Left lung (tissue), 10 donors: ENCODE measurements around the gene EIF4H. TPM values are rescaled to one million over a fixed set of nuclear protein-coding genes. Genes with fewer than 3 reads are reported as not detected.
"Not testable (repeated sequence)": the region's sequence is repeated elsewhere in the genome, so short reads cannot be mapped to it uniquely, and the experiment has no call there.

ENCODE experiments used
- ATAC-seq: fragments of 200-7000 bp; cut with Tn5 transposase; one replicate; pipeline ENCODE4 v1.9.1; 2020; ENCODE audit warnings: moderate library complexity
- DNase-seq, 4 donors: peaks; one replicate each; pipeline ENCODE4 v3.0.0-alpha.2; 2013 to 2020
- H3K27ac ChIP-seq, 2 donors: fragments of 200-600 bp; sonication (generic) in 1 of 2; one replicate each; pipeline versions ENCODE4 v1.5.0 to v1.8.0; 2020 to 2021
- H3K27me3 ChIP-seq, 2 donors: fragments of 200-600 bp; sonication (generic) in 1 of 2; one replicate each; pipeline versions ENCODE4 v1.5.0 to v1.8.0; 2020 to 2021
- H3K36me3 ChIP-seq, 2 donors: fragments of 200-600 bp; sonication (generic) in 1 of 2; one replicate each; pipeline versions ENCODE4 v1.5.0 to v1.8.0; 2020 to 2021
- H3K4me1 ChIP-seq, 2 donors: fragments of 200-600 bp; one replicate each; pipeline ENCODE4 v1.8.0; 2021
- H3K4me3 ChIP-seq, 2 donors: fragments of 200-600 bp; sonication (generic) in 1 of 2; one replicate each; pipeline versions ENCODE4 v1.5.0 to v1.8.0; 2020 to 2021; ENCODE audit warnings: mild to moderate bottlenecking in 1 of 2
- H3K9me3 ChIP-seq, 2 donors: fragments of 200-600 bp; sonication (generic) in 1 of 2; one replicate each; pipeline versions ENCODE4 v1.5.0 to v1.8.0; 2020 to 2021
- CTCF ChIP-seq, 2 donors: fragments of 200-600 bp; sonication (generic) in 1 of 2; IDR thresholded peaks; one replicate each; pipeline versions ENCODE4 v1.5.0 to v1.8.0; 2021; ENCODE audit warnings: antibody characterized with exemption in 2 of 2
- intact Hi-C, 2 donors: fragments of 100-400 bp; cut with DNase I; formaldehyde crosslinking; loops; one replicate each; pipeline versions ENCODE4 v1.11.2 to v1.14.2; 2022
- polyA plus RNA-seq, 6 donors: library from polyadenylated mRNA; unstranded; fragments of 120-200 nt; gene quantifications; one replicate each; pipeline ENCODE4 v1.2.1, GENCODE V29; 2013; ENCODE audit not compliant: insufficient read length in 6 of 6
- total RNA-seq, 2 donors: library from RNA; stranded (reverse); fragmentation: NEBNext Ultra II Directional; extraction: Animal tissue kit (Norgen Biotek cat#: 25700); gene quantifications; one replicate each; pipeline ENCODE4 v1.2.1, GENCODE V29; 2021
- donor health status: DM: no; HTN: yes; CAD: no.
- donor health status: DM: no; HTN: no; CAD: no.

Gene EIF4H
- total and polyA plus RNA-seq, 8 donors: 203 to 308 (median 264) TPM

GRCh38 chr7:74155810-74156395, 18.3 kb upstream of the EIF4H start:
- Histone ChIP-seq H3K27ac (no peak overlapping the region), H3K9me3 (no peaks in the 10 kb centered on the region), H3K36me3 (no peaks in the 10 kb centered on the region), H3K27me3 (no peaks in the 10 kb centered on the region), H3K4me1 (no peaks in the 10 kb centered on the region), H3K4me3 (no peak overlapping the region)
- intact Hi-C loops: no loop called here
- ATAC-seq (no peak), DNase-seq (no peak)
- TF ChIP-seq CTCF (IDR thresholded peaks at IDR 0.05): no peak

- no peaks in the 10 kb centered on the region for H3K27me3 ChIP-seq
- H3K4me3 ChIP-seq: no peak overlapping the region
- intact Hi-C loops: no loop called here
- DNase-seq: no peak
- H3K4me1 ChIP-seq: no peaks in the 10 kb centered on the region
- no peak for TF ChIP-seq CTCF (IDR thresholded peaks at IDR 0.05)
- H3K27ac ChIP-seq: no peak overlapping the region
- H3K9me3 ChIP-seq: no peaks in the 10 kb centered on the region
- no peaks in the 10 kb centered on the region for H3K36me3 ChIP-seq
- ATAC-seq: no peak
These were observed 16.6 kb upstream of the EIF4H start for GRCh38 chr7:74157605-74158004.

GRCh38 chr7:74164985-74165456, 9.1 kb upstream of the EIF4H start:
- TF ChIP-seq CTCF (IDR thresholded peaks at IDR 0.05): no peak
- ATAC-seq: no peak

GRCh38 chr7:74165867-74166593, 8.1 kb upstream of the EIF4H start:
- no peaks in the 10 kb centered on the region for H3K36me3 ChIP-seq
- intact Hi-C loops: no loop called here
- no peaks in the 10 kb centered on the region for H3K9me3 ChIP-seq
- no peak overlapping the region for H3K4me3 ChIP-seq
- H3K27me3 ChIP-seq: no peaks in the 10 kb centered on the region
- TF ChIP-seq CTCF (IDR thresholded peaks at IDR 0.05): no peak
- no peaks in the 10 kb centered on the region for H3K4me1 ChIP-seq
- H3K27ac ChIP-seq: no peak overlapping the region
- ATAC-seq (no peak), DNase-seq (no peak)

More at GRCh38 chr7:74164985-74165456, 9.1 kb upstream of the EIF4H start:
- Histone ChIP-seq H3K4me3 (no peak overlapping the region), H3K36me3 (no peaks in the 10 kb centered on the region), H3K9me3 (no peaks in the 10 kb centered on the region), H3K4me1 (no peaks in the 10 kb centered on the region), H3K27ac (no peak overlapping the region), H3K27me3 (no peaks in the 10 kb centered on the region)
- DNase-seq: peak in 1 of 4 donors; percentile 46
- intact Hi-C loops: no loop called here

- DNase-seq, H3K9me3 ChIP-seq, H3K4me3 ChIP-seq, H3K36me3 ChIP-seq, H3K27ac ChIP-seq, intact Hi-C loops, H3K27me3 ChIP-seq, H3K4me1 ChIP-seq, ATAC-seq: not testable (repeated sequence)
These were observed 6.8 kb upstream of the EIF4H start for GRCh38 chr7:74167324-74167723.
